Amniotic stem cell (primary cell): ENCODE data around the gene LIPG.
"Not testable (repeated sequence)": the region's sequence is repeated elsewhere in the genome, so short reads cannot be mapped to it uniquely, and the experiment has no call there.

Experiments used
- DNase-seq: peaks from one replicate; lab custom pipeline; 2025; lab: John Stamatoyannopoulos, UW

Gene LIPG

DNA sequence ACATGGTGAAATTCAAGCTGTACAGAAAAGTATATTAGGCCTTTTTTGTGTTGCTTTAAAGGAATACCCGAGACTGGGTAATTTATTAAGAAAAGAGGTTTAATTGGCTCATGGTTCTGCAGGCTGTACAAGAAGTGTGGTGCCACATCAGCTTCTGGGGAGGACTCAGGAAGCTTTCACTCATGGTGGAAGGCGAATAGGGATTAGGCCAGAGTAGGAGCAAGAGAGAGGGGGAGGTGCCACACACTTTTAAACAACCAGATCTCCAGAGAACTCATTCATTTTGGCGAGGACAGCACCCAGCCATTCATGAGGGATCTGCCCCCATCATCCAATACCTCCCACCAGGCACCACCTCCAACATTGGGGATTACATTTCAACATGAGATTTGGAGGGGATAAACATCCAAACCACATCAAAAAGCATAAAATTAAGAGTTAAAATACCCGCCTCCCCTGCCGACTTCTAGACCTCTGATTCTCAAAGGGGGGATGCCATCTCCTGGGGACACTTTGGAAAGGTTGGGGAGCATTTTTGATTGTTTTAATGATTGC is 15.1 kb upstream of the LIPG start:
- DNase-seq = no peak

DNA sequence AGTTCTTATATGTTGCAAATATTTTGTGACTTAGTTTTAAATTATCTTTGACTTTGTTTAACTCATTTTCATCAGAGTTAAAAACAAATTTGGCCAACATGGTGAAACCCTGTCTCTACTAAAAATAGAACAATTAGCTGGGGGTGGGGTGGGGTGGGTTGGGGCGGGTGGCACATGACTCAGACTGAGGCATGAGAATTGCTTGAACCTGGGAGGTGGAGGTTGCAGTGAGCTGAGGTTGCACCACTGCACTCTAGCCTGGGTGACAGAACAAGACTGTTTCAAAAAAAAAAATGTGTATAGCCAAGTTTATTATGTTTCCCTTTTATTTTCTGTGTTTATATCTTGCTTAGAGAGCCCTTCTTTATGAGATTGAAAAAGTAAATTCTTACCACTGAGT is 14.2 kb upstream of the LIPG start:
- no peak for DNase-seq

DNA sequence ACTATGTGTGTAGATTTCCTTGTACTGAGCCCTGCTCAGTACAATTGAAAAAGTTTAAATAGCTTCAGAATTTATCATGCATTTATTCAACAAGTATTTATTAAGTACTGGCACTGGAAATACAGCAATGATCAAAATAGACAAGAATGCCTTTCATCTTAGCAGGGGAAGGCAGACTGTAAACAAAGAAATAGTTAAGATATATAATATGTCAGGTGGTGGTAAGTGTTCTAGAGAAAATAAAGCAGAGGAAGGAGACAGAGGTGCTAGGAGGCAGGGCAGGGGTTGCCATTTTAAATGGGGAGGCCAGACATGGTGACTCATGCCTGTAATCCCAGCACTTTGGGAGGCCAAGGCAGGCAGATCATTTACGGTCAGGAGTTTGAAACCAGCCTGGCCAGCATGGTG is 13.6 kb upstream of the LIPG start:
- DNase-seq = no peak

- no peak for DNase-seq
These were observed 11.1 kb upstream of the LIPG start for GRCh38 chr18:49550621-49551339.

GRCh38 chr18:49553003-49553402 is 8.9 kb upstream of the LIPG start:
- DNase-seq = no peak

- DNase-seq = no peak
These were observed 6.2 kb upstream of the LIPG start for GRCh38 chr18:49555641-49556040.

DNA sequence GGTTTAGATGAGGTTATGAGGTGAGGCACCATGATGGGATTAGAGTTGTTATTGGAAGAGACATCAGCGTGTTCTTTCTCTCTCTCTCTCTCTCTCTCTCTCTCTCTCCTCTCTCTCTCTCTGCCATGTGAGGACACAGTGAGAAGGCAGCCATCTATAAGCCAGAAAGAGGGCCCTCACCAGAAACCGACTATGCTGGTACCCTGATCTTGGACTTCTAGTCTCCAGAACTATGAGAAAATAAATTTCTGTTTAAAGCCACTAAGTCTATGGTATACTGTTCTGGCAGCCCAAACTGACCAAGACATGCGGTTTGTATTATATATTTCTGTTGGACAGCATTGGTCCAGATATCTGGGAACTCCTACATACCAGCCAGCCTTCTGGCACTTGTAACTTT is 3.5 kb upstream of the LIPG start:
- DNase-seq = no peak

GRCh38 chr18:49559326-49559931 is 2.4 kb upstream of the LIPG start:
- not testable (repeated sequence) for DNase-seq

GRCh38 chr18:49560277-49560623 is 1.6 kb upstream of the LIPG start:
- DNase-seq = no peak

- no peak for DNase-seq
These were observed 1.1 kb upstream of the LIPG start for GRCh38 chr18:49560624-49561288.

- no peak for DNase-seq
These were observed 748 bp downstream of the LIPG start for GRCh38 chr18:49562481-49563129.

DNA sequence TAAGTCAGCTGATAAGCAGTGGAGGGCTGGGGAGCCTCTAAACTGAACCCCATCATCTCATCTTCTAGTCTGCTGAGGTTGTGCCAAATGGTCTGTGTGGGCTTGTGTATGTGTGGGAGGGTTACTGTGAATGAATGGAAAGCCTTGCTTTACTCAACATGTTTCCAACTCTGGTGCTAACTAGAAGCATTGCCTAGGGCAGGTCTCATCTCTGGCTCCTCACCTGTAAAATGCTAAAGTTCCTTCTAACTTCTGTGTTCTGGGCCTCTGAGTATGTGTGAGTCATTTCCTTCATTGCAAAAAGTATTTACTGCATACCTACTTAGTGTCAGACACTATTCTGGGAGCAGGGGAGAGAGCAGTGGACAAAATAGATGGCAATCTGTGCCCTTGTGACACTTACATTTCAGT is 1.3 kb downstream of the LIPG start:
- DNase-seq = no peak

GRCh38 chr18:49563701-49564517 is 2.1 kb downstream of the LIPG start:
- DNase-seq = no peak

- no peak for DNase-seq
These were observed 2.6 kb downstream of the LIPG start for GRCh38 chr18:49564518-49564834.

GRCh38 chr18:49565101-49565500 is 3.2 kb downstream of the LIPG start:
- no peak for DNase-seq

- no peak for DNase-seq
These were observed 3.8 kb downstream of the LIPG start for GRCh38 chr18:49565612-49566011.

GRCh38 chr18:49566217-49566770 is 4.4 kb downstream of the LIPG start:
- no peak for DNase-seq

DNA sequence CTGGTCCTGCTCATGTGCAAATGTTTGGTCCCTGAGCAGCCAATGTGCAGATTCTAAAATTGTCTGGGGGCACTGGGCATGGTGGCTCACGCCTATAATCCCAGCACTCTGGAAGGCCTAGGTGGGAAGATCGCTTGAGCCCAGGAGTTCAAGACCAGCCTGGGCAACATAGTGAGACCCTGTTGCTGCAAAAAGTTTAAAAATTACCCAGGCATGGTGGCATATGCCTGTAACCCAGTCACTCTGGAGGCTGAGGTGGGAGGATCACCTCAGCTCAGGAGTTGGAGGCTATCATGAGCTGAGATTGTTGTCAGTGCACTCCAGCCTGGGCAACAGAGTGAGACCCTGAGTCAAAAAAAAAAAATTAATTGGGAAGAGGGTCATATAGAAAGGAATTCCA is 5.1 kb downstream of the LIPG start:
- DNase-seq = no peak

DNA sequence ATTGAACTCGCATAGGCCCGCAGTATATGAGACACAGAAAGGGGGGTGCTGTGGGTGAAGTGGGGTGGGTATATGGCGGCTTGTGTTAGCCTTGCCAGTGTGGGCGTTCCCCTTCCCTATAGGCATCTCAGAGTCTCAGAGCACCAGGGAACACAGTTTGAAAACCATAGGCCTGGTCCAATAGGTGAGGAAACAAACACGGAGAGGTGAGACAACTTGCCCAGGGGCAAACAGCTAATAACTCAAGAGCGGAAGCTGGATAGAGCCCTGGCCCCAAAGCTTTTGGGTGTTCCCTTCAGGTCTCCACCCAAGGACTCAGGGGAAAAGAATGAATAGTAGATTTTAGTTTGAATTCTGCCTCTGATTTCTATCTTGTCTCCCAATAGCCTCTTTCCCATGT is 7.9 kb downstream of the LIPG start:
- no peak for DNase-seq

- no peak for DNase-seq
These were observed 9.0 kb downstream of the LIPG start for GRCh38 chr18:49570836-49571235.

GRCh38 chr18:49572611-49573345 is 10.9 kb downstream of the LIPG start:
- DNase-seq = no peak
